Measurements from ENCODE around the gene ANKRD33B.
"Not testable (repeated sequence)": the region's sequence is repeated elsewhere in the genome, so short reads cannot be mapped to it uniquely, and the experiment has no call there.

Gene ANKRD33B

GRCh38 chr5:10624206-10624605 lies 60.3 kb downstream of the ANKRD33B start:
- no peak for DNase-seq

GRCh38 chr5:10624679-10625078 lies 60.8 kb downstream of the ANKRD33B start:
- DNase-seq, result no peak

GRCh38 chr5:10625700-10626472 lies 62.0 kb downstream of the ANKRD33B start:
- DNase-seq, result no peak

GRCh38 chr5:10626473-10627013 lies 62.7 kb downstream of the ANKRD33B start:
- no peak for DNase-seq

- no peak for DNase-seq
Observed at GRCh38 chr5:10627160-10627701, 63.4 kb downstream of the ANKRD33B start.

- no peak for DNase-seq
Observed at GRCh38 chr5:10628601-10629000, 64.7 kb downstream of the ANKRD33B start.

- no peak for DNase-seq
Observed at GRCh38 chr5:10629682-10630081, 65.8 kb downstream of the ANKRD33B start.

- DNase-seq, result no peak
Observed at GRCh38 chr5:10630126-10630525, 66.3 kb downstream of the ANKRD33B start.

GRCh38 chr5:10630744-10631143 lies 66.9 kb downstream of the ANKRD33B start:
- not testable (repeated sequence) for DNase-seq

GRCh38 chr5:10631316-10631996 lies 67.6 kb downstream of the ANKRD33B start:
- DNase-seq, result no peak

- DNase-seq, result no peak
Observed at GRCh38 chr5:10632110-10632761, 68.4 kb downstream of the ANKRD33B start.

- no peak for DNase-seq
Observed at GRCh38 chr5:10633271-10634049, 69.6 kb downstream of the ANKRD33B start.

- no peak for DNase-seq
Observed at GRCh38 chr5:10634050-10634449, 70.2 kb downstream of the ANKRD33B start.

GRCh38 chr5:10634562-10634961 lies 70.7 kb downstream of the ANKRD33B start:
- DNase-seq, result no peak

- no peak for DNase-seq
Observed at GRCh38 chr5:10635257-10635866, 71.5 kb downstream of the ANKRD33B start.

GRCh38 chr5:10635867-10636350 lies 72.0 kb downstream of the ANKRD33B start:
- DNase-seq, result no peak

GRCh38 chr5:10636363-10637142 lies 72.7 kb downstream of the ANKRD33B start:
- no peak for DNase-seq

- no peak for DNase-seq
Observed at GRCh38 chr5:10637944-10638343, 74.1 kb downstream of the ANKRD33B start.

- not testable (repeated sequence) for DNase-seq
Observed at GRCh38 chr5:10638723-10639122, 74.9 kb downstream of the ANKRD33B start.

GRCh38 chr5:10639846-10640368 lies 76.0 kb downstream of the ANKRD33B start:
- DNase-seq, result no peak

- DNase-seq, result no peak
Observed at GRCh38 chr5:10642367-10642766, 78.5 kb downstream of the ANKRD33B start.

Data from retina (tissue), 1 donor.